ENCODE measurements around the gene NEK11. TPM values are rescaled to one million over a fixed set of nuclear protein-coding genes. Genes with fewer than 3 reads are reported as not detected.

Gene NEK11
- total and polyA plus RNA-seq, 2 donors (not counting 3 experiments of a cell fraction or from before 2014, with no cell fraction given), result 1.7 to 4.3 TPM

DNA sequence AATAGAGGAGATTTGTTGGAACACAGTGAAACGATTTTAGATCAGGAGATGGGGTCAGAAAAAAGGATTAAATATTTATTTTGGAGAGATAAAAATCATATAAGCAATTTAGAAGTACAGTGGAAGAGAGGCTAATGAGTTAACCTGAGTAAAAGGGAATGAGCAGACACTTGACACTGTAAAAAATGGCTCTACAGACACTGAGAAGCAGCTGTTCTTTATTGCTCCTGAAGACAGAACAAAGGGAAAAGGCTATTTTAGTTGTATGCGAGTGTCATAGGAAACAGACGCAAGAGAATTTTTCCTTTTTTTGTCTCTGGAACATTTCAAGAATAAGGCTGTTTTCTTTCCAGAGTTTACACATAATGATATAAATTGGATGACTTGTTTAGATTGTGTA lies 34.3 kb upstream of the NEK11 start:
- ChIA-PET POLR2A (no interaction called here), CTCF (no interaction called here)
- H3K27ac ChIP-seq (ENCODE audit: insufficient read depth, low read depth, low read length), result no peak overlapping the region
- no peaks in the 10 kb centered on the region for H3K4me1 ChIP-seq (ENCODE audit: control insufficient read depth, extremely low read depth, insufficient read depth, low read length)
- dilution Hi-C loops (cut with MboI; ENCODE audit: extremely low pct_ligation_motif_present, low sequenced_read_pairs) (no loop called here), intact Hi-C loops (cut with micrococcal nuclease) (no loop called here)
- H3K27me3 ChIP-seq (ENCODE audit: control insufficient read depth in 2 of 2, insufficient read depth in 2 of 2, low read length in 2 of 2), result no peaks in the 10 kb centered on the region
- no peak overlapping the region for H3K4me2 ChIP-seq (ENCODE audit: insufficient read depth, low read length)
- BruUV-seq (replicated peaks), result no TSS peak
- H4K20me1 ChIP-seq (replicated peaks; ENCODE audit: control insufficient read depth, extremely low read depth, insufficient read depth, low read length), result no peaks in the 10 kb centered on the region
- no peak overlapping the region for H2AFZ ChIP-seq (ENCODE audit: low read depth, low read length)
- no peak for DNase-seq (ENCODE audit: low read depth, low spot score)
- H3K9me3 ChIP-seq (replicated peaks; ENCODE audit: control insufficient read depth, insufficient read depth, low read length), result no peaks in the 10 kb centered on the region
- TF ChIP-seq JUN (IDR thresholded peaks at IDR 0.05; ENCODE audit: borderline replicate concordance, insufficient read depth, insufficient read length, low read depth), result no peak
- TF ChIP-seq EZH2 (IDR thresholded peaks at IDR 0.05; ENCODE audit: borderline replicate concordance, low read depth, low read length, severe bottlenecking), result no peak
- no peak for TF ChIP-seq POLR2A (IDR thresholded peaks at IDR 0.05; ENCODE audit: low read depth, low read length)
- no peak for TF ChIP-seq MYC (IDR thresholded peaks at IDR 0.05; ENCODE audit: low read depth, low read length)
- TF ChIP-seq, protein P1, sequence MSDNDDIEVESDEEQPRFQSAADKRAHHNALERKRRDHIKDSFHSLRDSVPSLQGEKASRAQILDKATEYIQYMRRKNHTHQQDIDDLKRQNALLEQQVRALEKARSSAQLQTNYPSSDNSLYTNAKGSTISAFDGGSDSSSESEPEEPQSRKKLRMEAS (IDR thresholded peaks at IDR 0.05; ENCODE audit: insufficient read depth, insufficient read length), result no peak
- TF ChIP-seq GATA2 (IDR thresholded peaks at IDR 0.05; ENCODE audit: insufficient read depth, insufficient read length, low read depth, low read length), result no peak
- TF ChIP-seq FOS (IDR thresholded peaks at IDR 0.05; ENCODE audit: borderline replicate concordance, insufficient read depth, low read length), result no peak
- TF ChIP-seq CTCF (IDR thresholded peaks at IDR 0.05; ENCODE audit: extremely low read depth in 1 of 2, insufficient read depth in 1 of 2, low read depth in 1 of 2, low read length in 2 of 2), result no peak
- TF ChIP-seq POLR2AphosphoS5 (IDR thresholded peaks at IDR 0.05; ENCODE audit: insufficient read depth, low read depth, low read length), result no peak
- H3K4me3 ChIP-seq (replicated peaks in 1 of 3; ENCODE audit: insufficient read depth in 1 of 3, low read depth in 1 of 3, low read length in 3 of 3), result no peak overlapping the region
- H3K9ac ChIP-seq (replicated peaks; ENCODE audit: extremely low read depth, insufficient read depth, low read length), result no peak overlapping the region
- H3K9me1 ChIP-seq (replicated peaks; ENCODE audit: control insufficient read depth, extremely low read depth, insufficient read depth, low read length), result no peaks in the 10 kb centered on the region
- H3K36me3 ChIP-seq (ENCODE audit: control insufficient read depth in 2 of 2, extremely low read depth in 1 of 2, insufficient read depth in 2 of 2, low read length in 2 of 2), result peaks cover 4 to 11% of the 10 kb centered on the region in 2 experiments
- no peaks in the 10 kb centered on the region for H3K79me2 ChIP-seq (ENCODE audit: control insufficient read depth, insufficient read depth, low read length)
- FAIRE-seq, result no peak
